ENCODE data around the gene NAALADL2.

NAALADL2 gene

DNA sequence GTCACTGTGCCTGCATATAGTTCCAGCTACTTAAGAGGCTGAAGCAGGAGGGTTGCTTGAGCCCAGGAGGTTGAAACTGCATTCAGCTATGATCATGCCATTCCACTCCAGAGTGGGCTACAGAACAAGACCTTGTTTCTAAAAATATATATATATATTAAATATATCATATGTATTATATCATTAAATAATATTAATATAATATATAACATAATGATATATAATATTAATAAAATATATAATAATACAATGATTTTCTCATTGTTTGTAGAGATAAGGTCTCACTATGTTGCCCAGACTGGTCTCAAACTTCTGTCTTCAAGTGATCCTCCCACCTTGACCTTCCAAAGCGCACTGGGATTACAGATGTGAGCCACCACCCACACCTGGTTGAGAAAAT is 101.8 kb downstream of the NAALADL2 start:
- no peak for DNase-seq (ENCODE audit: low read depth in 2 of 2)

DNA sequence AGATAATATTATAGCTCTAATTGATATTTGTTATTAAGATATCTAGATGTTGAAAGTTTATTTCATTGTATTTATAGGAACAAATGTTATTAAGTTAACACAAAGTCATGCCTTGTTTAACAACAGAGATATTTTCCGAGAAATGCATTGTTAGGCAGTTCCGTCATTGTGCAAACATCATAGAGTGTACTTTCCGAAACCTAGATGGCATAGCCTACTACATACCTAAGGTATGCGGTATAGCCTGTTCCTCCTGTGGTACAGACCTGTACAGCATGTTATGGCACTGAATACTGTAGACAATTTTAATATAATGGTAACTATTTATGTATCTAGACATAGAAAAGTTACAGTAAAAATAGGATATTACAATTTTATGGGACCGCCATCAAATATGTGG is 114.3 kb downstream of the NAALADL2 start:
- DNase-seq (ENCODE audit: low read depth in 2 of 2) = no peak

- no peak for DNase-seq (ENCODE audit: low read depth in 2 of 2)
Observed at GRCh38 chr3:174986685-174987084, 127.6 kb downstream of the NAALADL2 start.

DNA sequence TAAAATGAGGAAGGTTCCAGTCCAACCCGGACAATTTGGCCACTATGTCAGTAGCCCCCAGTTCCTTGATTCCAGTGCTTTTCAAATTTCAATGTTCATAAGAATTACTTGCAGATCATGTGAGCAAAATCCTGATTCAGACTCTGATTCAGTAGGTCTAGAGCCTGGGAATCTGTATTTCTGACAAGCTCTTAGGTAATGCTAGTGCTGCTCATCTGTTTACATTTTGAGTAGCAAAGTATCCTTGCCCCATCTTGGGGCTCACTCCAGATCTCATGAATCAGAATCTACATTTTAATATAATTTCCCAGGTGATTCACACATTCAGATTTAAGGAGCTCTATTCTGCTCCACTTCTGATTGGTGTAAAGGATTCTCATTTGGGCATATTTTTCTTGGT is 142.0 kb downstream of the NAALADL2 start:
- no peak for DNase-seq (ENCODE audit: low read depth in 2 of 2)

- DNase-seq (ENCODE audit: low read depth in 2 of 2) = peak; percentile 97 to 98
Observed at GRCh38 chr3:175002732-175003143, 143.6 kb downstream of the NAALADL2 start.

DNA sequence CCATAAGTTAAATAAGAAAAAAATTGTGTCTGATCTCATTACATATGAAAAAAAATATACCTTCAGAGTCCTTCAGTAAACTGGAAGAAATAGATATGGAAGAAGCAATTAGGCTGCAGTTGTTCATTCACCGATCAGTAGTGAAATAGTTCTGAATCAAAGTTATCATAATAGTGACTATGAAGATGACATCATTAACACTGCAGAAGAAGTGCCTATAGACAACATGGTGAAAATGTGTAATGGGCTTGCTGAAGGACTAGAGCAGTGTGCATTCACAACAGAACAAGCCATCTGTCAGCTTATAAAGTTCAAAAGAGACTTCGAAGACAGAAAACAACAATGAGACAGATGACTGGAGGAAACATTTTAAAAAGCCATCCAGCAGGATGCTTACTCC is 144.5 kb downstream of the NAALADL2 start:
- DNase-seq (ENCODE audit: low read depth in 2 of 2) = no peak

GRCh38 chr3:175005193-175005592 is 146.1 kb downstream of the NAALADL2 start:
- no peak for DNase-seq (ENCODE audit: low read depth in 2 of 2)

- peak; percentile 72 to 76 for DNase-seq (ENCODE audit: low read depth in 2 of 2)
Observed at GRCh38 chr3:175005881-175006280, 146.7 kb downstream of the NAALADL2 start.

DNA sequence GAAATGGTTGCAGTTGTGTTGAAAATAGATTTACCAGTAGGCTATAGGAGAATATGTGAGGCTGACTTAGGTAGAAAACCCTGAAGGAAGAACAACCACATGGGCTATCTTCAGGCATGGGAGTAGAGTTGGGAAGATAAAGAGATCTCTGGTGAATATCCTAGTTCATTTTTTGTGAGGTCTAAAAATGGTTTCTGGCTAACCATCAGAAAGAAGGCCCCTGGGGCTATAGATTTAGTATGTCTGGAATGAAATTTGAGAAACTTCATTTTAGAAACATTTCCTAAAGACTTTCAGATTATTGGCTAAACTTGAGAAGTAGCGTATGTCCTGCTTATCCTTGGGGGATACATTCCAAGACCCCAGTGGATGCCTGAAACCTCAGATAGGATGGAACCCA is 148.2 kb downstream of the NAALADL2 start:
- no peak for DNase-seq (ENCODE audit: low read depth in 2 of 2)

GRCh38 chr3:175009295-175009694 is 150.2 kb downstream of the NAALADL2 start:
- no peak for DNase-seq (ENCODE audit: low read depth in 2 of 2)

DNA sequence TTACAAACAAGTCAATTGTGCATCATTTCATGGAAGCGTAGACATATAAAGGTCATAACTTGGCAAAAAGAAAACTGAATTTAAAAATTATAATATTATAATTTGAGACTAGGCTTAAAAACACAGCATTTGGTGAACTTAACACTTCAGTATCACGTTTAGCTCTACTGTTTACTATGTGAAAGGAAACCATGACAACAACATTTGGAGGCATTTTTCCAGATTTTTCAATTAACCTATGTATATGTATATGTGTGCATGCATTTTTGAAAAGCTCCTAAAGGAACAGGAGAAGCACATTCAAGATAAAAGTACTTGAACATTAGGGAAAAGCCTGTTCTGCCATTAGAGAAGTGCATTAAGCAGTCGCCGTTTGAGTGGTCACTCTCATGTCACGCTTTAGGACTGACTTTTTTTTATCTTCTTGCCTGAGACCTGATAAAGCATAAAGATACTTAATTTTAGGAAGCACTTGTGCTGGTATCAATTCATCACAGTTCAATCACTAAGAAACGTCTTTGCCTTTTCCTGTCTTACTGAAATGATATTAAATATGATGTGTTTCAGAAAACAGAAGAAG is 156.0 kb downstream of the NAALADL2 start:
- DNase-seq (ENCODE audit: low read depth in 2 of 2) = no peak

GRCh38 chr3:175018946-175019727 is 160.0 kb downstream of the NAALADL2 start:
- no peak for DNase-seq (ENCODE audit: low read depth in 2 of 2)

- no peak for DNase-seq (ENCODE audit: low read depth in 2 of 2)
Observed at GRCh38 chr3:175020101-175020500, 161.0 kb downstream of the NAALADL2 start.

- no peak for DNase-seq (ENCODE audit: low read depth in 2 of 2)
Observed at GRCh38 chr3:175029828-175030227, 170.7 kb downstream of the NAALADL2 start.

GRCh38 chr3:175039875-175040274 is 180.7 kb downstream of the NAALADL2 start:
- no peak for DNase-seq (ENCODE audit: low read depth in 2 of 2)

- DNase-seq (ENCODE audit: low read depth in 2 of 2) = peak in 1 of 2 experiments; percentile 11
Observed at GRCh38 chr3:175041369-175041768, 182.2 kb downstream of the NAALADL2 start.

DNA sequence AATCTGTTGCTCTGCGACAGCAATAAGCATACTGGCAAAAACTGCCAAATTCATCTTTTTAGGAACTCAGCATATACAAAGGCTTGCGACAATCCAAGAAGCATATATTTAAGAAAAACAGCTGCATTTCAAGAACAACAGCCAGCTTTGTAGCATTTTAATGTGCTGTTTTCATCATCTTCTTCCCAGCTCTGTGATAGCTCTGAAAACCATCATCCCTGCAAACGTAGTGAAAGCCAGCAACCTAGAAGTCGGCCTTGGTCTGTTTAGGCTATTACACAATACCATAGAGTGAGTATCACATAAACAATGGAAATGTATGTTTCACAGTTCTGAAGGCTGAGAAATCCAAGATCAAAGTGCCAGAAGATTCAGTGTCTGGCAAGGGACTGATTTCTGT is 187.5 kb downstream of the NAALADL2 start:
- peak; percentile 7 to 10 for DNase-seq (ENCODE audit: low read depth in 2 of 2)

DNA sequence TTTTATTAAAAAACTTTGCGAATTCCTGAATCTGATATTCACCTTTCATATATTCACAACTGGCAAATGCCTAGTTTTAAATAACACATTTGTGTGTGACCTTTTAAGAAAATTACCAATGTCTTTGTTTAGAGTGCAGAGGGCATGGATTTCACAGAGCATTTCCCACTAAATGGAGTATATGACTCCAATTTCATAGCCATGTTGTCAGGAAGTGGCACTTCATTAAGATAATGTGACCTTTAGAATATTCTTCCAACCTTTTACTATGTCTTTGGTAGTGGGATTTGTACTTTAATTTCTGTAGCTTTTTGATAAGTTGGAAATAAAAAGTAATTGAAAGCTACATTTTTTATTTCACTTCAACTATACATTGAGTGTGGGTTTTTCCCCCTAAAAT is 188.7 kb downstream of the NAALADL2 start:
- DNase-seq (ENCODE audit: low read depth in 2 of 2) = no peak

- no peak for DNase-seq (ENCODE audit: low read depth in 2 of 2)
Observed at GRCh38 chr3:175057401-175057800, 198.3 kb downstream of the NAALADL2 start.

DNA sequence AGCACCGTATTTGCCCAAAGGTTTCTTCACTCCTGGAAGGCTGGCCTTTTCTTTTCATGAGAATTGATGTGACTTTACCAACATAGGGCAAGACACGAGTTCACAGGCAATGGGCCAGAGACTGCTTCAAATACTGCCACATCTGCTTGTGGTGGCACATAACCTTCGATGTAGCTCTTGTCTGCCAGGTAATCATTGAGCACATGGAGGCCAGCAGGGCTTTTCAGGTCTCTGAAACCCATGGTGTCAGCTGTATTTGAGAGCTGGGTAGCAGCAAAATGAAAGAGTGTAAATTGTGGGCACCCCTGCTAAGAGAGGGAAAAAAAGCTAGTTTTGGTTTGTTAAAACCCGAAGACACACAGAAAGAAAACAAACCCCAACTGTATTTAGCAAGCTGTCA is 200.7 kb downstream of the NAALADL2 start:
- DNase-seq (ENCODE audit: low read depth in 2 of 2) = no peak

DNA sequence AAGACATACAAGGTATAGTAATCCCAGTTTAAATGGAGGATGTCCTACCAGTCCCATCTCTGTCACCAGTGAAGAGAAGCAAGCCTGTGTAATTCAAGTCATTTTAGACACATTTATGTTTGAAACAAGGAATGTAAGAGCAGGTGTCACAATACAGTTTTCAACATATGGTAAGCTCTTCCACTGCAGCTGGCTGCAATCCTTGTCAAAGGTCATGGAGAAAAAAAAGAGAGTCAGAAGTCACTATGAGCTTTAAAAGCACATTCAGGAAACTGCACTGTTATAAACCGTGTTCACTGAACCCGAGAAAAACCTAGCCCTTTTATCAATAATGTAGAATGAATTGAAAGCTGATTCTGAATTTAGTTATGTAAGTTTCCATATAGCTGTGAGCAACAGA is 206.4 kb downstream of the NAALADL2 start:
- DNase-seq (ENCODE audit: low read depth in 2 of 2) = no peak

GRCh38 chr3:175066617-175067415 is 207.7 kb downstream of the NAALADL2 start:
- no peak for DNase-seq (ENCODE audit: low read depth in 2 of 2)

GRCh38 chr3:175068587-175068986 is 209.5 kb downstream of the NAALADL2 start:
- DNase-seq (ENCODE audit: low read depth in 2 of 2) = no peak
